Breast epithelium (tissue), 4 donors: Measurements from ENCODE around the gene TRMT2A. TPM values are rescaled to one million over a fixed set of nuclear protein-coding genes. Genes with fewer than 3 reads are reported as not detected.
A peak's percentile ranks its signal among the peaks of the same experiment; 100 is the strongest.

ENCODE experiments used
- DNase-seq, 2 donors: peaks; one replicate each; pipeline ENCODE4 v3.0.0-alpha.2; 2019; ENCODE audit warnings: low spot score in 2 of 2
- H3K27ac ChIP-seq, 2 donors: fragments of 200-600 bp; sonication (generic) in 1 of 2; one replicate each; pipeline ENCODE4 v1.5.1; 2016 to 2019; ENCODE audit warnings: mild to moderate bottlenecking in 1 of 2
- H3K27me3 ChIP-seq, 2 donors: fragments of 200-600 bp; sonication (generic) in 1 of 2; one replicate each; pipeline versions ENCODE4 v1.5.1 to v1.6.0; 2017 to 2019; ENCODE audit warnings: control low read depth in 1 of 2, mild to moderate bottlenecking in 1 of 2
- H3K36me3 ChIP-seq: fragments of 200-600 bp; one replicate; pipeline ENCODE4 v1.5.1; 2019
- H3K4me1 ChIP-seq, 2 donors: fragments of 200-600 bp; sonication (generic); one replicate each; pipeline ENCODE4 v1.5.1; 2016 to 2019; ENCODE audit warnings: control low read depth in 1 of 2
- H3K4me3 ChIP-seq, 3 donors: fragments of 200-600 bp; sonication (generic); 1 replicate in 2 of 3; 2 replicates in 1 of 3; pipeline ENCODE4 v1.5.1; 2016 to 2019; ENCODE audit warnings: mild to moderate bottlenecking in 3 of 3, moderate library complexity in 2 of 3
- H3K9me3 ChIP-seq, 2 donors: fragments of 200-600 bp; sonication (generic) in 1 of 2; one replicate each; pipeline ENCODE4 v1.5.1; 2016 to 2019; ENCODE audit warnings: control low read depth in 1 of 2
- POLR2A ChIP-seq: fragments of 450-650 bp; IDR thresholded peaks from one replicate; pipeline ENCODE4 v1.6.1; 2016; ENCODE audit warnings: antibody characterized with exemption, mild to moderate bottlenecking, moderate library complexity
- POLR2AphosphoS5 ChIP-seq, 3 donors: sonication (generic); formaldehyde crosslinking; IDR thresholded peaks; one replicate each; pipeline ENCODE4 v1.6.1; 2017; ENCODE audit warnings: antibody characterized with exemption in 3 of 3
- intact Hi-C: fragments of 100-400 bp; cut with DNase I; formaldehyde crosslinking; loops from one replicate; pipeline ENCODE4 v1.15.1; 2023; ENCODE audit warnings: low total_unique reads
- total RNA-seq, 3 donors: library from RNA; depleted of rRNA; stranded (reverse); fragments of >200 nt; gene quantifications; one replicate each; pipeline ENCODE4 v1.1.0, GENCODE V29; 2016
- TF ChIP-seq, protein P1 (sequence below), 3 donors: fragments of 450-650 bp; IDR thresholded peaks; one replicate each; pipeline ENCODE4 v1.5.1; 2016 to 2017; ENCODE audit warnings: antibody characterized with exemption in 3 of 3, mild to moderate bottlenecking in 3 of 3, moderate library complexity in 3 of 3

Gene TRMT2A
- total RNA-seq, 3 donors from 2014 or later: 49.8 to 72.4 (median 51.1) TPM

DNA sequence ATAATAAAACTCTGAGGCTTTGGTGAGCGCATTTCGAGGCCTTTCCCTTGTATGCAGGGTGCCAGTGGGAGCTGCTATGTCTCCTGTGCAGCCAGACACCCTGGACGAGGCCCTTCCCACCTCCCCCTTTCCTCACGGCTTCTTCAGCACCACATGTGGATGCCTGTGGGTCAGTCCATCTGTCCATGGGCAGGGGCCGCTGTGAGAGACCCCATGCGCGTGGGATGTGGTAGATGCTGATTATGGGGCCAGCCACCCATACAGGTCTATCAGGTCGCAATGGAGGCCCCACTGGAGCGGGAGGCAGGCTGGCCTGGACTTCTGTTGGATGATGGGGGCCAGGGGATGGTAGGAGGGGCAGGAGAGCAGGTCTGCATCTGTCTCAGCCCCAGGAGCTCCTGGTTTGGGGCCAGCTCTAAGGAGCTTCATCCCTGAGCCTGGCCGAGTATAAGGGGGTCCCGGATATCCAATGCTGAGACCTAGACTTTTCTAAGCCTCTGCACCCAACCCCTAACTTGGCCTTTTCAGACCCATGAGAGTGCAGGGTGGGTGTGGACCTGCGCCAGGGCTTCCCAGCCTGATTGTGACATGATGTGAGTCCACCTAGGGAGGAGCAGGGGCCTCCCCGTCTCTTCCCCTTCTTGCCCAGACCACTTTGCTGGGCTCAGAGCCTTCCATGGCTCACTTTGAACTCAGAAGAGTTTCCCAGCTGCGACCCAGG, 51.0 kb downstream of the TRMT2A start:
- H3K27me3 ChIP-seq: no peaks in the 10 kb centered on the region
- no peaks in the 10 kb centered on the region for H3K9me3 ChIP-seq
- H3K36me3 ChIP-seq: no peaks in the 10 kb centered on the region
- intact Hi-C loops: no loop called here
- H3K27ac ChIP-seq: no peak overlapping the region
- DNase-seq: no peak
- TF ChIP-seq, protein P1, sequence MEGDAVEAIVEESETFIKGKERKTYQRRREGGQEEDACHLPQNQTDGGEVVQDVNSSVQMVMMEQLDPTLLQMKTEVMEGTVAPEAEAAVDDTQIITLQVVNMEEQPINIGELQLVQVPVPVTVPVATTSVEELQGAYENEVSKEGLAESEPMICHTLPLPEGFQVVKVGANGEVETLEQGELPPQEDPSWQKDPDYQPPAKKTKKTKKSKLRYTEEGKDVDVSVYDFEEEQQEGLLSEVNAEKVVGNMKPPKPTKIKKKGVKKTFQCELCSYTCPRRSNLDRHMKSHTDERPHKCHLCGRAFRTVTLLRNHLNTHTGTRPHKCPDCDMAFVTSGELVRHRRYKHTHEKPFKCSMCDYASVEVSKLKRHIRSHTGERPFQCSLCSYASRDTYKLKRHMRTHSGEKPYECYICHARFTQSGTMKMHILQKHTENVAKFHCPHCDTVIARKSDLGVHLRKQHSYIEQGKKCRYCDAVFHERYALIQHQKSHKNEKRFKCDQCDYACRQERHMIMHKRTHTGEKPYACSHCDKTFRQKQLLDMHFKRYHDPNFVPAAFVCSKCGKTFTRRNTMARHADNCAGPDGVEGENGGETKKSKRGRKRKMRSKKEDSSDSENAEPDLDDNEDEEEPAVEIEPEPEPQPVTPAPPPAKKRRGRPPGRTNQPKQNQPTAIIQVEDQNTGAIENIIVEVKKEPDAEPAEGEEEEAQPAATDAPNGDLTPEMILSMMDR (IDR thresholded peaks at IDR 0.05): no peak
- H3K4me3 ChIP-seq: no peak overlapping the region
- no peaks in the 10 kb centered on the region for H3K4me1 ChIP-seq

DNA sequence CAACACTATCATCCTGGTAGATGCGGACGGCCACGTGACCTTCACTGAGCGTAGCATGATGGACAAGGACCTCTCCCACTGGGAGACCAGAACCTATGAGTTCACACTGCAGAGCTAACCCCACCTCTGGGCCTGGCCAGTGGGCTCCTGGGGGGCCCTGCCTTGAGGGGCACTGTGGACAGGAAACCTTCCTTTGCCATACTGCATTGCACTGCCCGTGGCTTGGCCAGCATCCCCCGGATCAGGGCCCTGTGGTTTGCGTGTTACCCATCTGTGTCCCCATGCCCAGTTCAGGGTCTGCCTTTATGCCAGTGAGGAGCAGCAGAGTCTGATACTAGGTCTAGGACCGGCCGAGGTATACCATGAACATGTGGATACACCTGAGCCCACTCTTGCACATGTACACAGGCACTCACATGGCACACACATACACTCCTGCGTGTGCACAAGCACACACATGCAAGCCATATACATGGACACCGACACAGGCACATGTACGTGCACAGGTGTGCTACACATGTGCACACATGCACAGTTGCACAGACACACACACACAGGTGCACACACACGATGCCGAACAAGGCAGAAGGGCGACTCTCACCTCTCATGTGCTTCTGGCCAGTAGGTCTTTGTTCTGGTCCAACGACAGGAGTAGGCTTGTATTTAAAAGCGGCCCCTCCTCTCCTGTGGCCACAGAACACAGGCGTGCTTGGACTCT, 52.3 kb downstream of the TRMT2A start:
- intact Hi-C loops: loop anchor here (5.0 kb wide), 1 partner anchor 903 kb away; the partner anchor contains the start of gene AIFM3
- H3K27ac ChIP-seq: no peak overlapping the region
- H3K36me3 ChIP-seq: no peaks in the 10 kb centered on the region
- no peak for TF ChIP-seq POLR2A
- TF ChIP-seq, protein P1 (IDR thresholded peaks at IDR 0.05): no peak
- no peak for TF ChIP-seq POLR2AphosphoS5 (IDR thresholded peaks at IDR 0.05)
- H3K4me1 ChIP-seq: no peaks in the 10 kb centered on the region
- H3K4me3 ChIP-seq: no peak overlapping the region
- no peaks in the 10 kb centered on the region for H3K27me3 ChIP-seq
- no peak for DNase-seq
- no peaks in the 10 kb centered on the region for H3K9me3 ChIP-seq

DNA sequence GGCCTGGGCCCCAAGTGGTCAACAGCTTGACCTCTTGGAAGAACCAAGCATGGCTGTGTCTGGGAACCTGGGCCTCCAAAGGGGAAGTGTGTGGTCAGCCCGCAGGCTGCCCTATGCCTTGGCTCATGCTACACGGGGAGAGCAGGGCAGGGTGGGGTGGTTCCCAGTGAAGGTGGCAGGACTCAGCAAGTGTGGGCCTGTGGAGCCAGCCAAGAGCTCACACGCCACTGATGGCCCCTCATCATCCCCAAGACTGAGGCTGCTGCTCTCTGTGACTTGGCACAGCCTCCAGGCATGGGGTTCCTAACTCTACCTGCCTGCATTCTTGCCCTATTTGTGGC, 52.9 kb downstream of the TRMT2A start:
- TF ChIP-seq, protein P1 (IDR thresholded peaks at IDR 0.05): no peak
- no peak for TF ChIP-seq POLR2AphosphoS5 (IDR thresholded peaks at IDR 0.05)

DNA sequence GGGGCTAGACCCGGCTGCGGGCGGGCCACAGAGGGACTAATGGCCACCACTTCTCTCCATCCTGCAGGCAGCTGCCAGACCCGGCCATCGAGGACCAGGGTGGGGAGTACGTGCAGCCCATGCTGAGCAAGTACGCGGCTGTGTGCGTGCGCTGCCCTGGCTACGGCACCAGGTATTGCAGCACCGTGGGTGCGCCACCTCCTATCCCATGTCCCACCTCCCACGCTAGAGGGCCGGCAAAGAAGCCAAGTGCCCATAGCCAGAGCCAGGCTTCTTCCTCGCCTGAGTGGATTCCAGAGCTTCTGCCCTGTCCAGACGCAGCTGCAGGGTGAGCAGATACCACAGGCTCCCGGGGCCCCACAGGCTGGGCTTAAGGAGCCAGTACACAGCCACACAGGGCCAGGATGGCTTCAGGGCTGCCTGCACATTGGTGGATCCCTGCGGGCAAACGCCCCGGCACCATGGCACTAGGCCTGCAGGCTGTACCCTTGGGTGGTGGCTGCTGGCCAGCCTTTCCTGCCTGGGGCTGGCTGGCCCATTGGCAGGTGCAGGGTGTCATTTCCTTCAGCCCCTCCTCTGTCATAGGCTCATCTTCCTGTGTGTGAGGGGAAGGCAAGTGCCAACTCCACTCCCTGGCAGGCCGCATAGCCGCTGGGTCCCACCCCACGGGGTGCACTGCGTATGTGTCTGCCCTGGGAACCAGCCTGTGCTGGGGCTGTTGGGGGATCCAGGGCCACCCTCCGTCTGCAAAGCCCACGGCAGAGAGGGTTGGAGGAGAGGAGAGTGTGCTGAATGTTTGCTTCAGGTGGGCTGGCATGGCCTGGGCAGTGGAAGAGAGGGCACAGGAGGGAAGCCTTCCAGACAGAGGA, 53.5 kb downstream of the TRMT2A start:
- intact Hi-C loops: loop anchor here (5.0 kb wide), 1 partner anchor 904 kb away; the partner anchor contains the start of gene AIFM3
- DNase-seq: no peak

More for the DNA sequence above, 52.9 kb downstream of the TRMT2A start:
- Histone ChIP-seq H3K36me3 (no peaks in the 10 kb centered on the region), H3K27me3 (no peaks in the 10 kb centered on the region), H3K4me3 (no peak overlapping the region), H3K4me1 (no peaks in the 10 kb centered on the region), H3K27ac (no peak overlapping the region), H3K9me3 (no peaks in the 10 kb centered on the region)
- intact Hi-C loops: loop anchor here (5.0 kb wide), 1 partner anchor 903 kb away; the partner anchor contains the start of gene AIFM3
- DNase-seq: no peak

More for the DNA sequence above, 53.5 kb downstream of the TRMT2A start:
- H3K36me3 ChIP-seq: no peaks in the 10 kb centered on the region
- no peaks in the 10 kb centered on the region for H3K4me1 ChIP-seq
- no peak overlapping the region for H3K4me3 ChIP-seq
- H3K27ac ChIP-seq: no peak overlapping the region
- TF ChIP-seq, protein P1 (IDR thresholded peaks at IDR 0.05): peak in 1 of 3 donors; percentile 11
- TF ChIP-seq POLR2AphosphoS5 (IDR thresholded peaks at IDR 0.05) (no peak), POLR2A (no peak)
- H3K9me3 ChIP-seq: no peaks in the 10 kb centered on the region
- no peaks in the 10 kb centered on the region for H3K27me3 ChIP-seq
